GM12891 (cell line): ENCODE results near the gene UNC79.

Experiments used
- DNase-seq: peaks from one replicate; pipeline ENCODE4 v3.0.0; 2011; ENCODE audit warnings: low spot score; ENCODE audit not compliant: insufficient read length
- FAIRE-seq: peaks from 2 replicates; lab custom pipeline; 2011; peaks lifted over from hg19 to GRCh38; lab: Jason Lieb, UNC
- PAX5 ChIP-seq: IDR thresholded peaks from 2 replicates; pipeline ENCODE4 v1.6.1; 2011; ENCODE audit warnings: low read length, moderate library complexity, mild to moderate bottlenecking; ENCODE audit not compliant: insufficient read depth, severe bottlenecking
- POLR2A ChIP-seq: IDR thresholded peaks from 2 replicates; pipeline ENCODE4 v1.6.1; 2011; ENCODE audit warnings: low read depth, low read length, control low read depth
- POLR2AphosphoS5 ChIP-seq: IDR thresholded peaks from 2 replicates; pipeline ENCODE4 v1.6.1; 2011; ENCODE audit warnings: low read depth, low read length, control low read depth
- POU2F2 ChIP-seq: IDR thresholded peaks from 2 replicates; pipeline ENCODE4 v1.6.1; 2011; ENCODE audit warnings: low read depth, mild to moderate bottlenecking, control low read depth, low read length, moderate library complexity
- SPI1 ChIP-seq: IDR thresholded peaks from 2 replicates; pipeline ENCODE4 v1.6.1; 2011; ENCODE audit warnings: low read depth, low read length, control low read depth
- TAF1 ChIP-seq: IDR thresholded peaks from 2 replicates; pipeline ENCODE4 v1.6.1; 2011; ENCODE audit warnings: low read depth, low read length, control low read depth

The UNC79 gene

GRCh38 chr14:93643676-93644075 lies 212.9 kb downstream of the UNC79 start:
- FAIRE-seq: no peak
- no peak for DNase-seq
- TF ChIP-seq POLR2AphosphoS5: no peak
- TF ChIP-seq SPI1: no peak
- no peak for TF ChIP-seq TAF1
- no peak for TF ChIP-seq PAX5
- TF ChIP-seq POLR2A: no peak
- no peak for TF ChIP-seq POU2F2

GRCh38 chr14:93645200-93645599 lies 214.5 kb downstream of the UNC79 start:
- TF ChIP-seq PAX5 (no peak), SPI1 (no peak), POLR2AphosphoS5 (no peak), POU2F2 (no peak), POLR2A (no peak), TAF1 (no peak)
- DNase-seq (no peak), FAIRE-seq (no peak)

GRCh38 chr14:93648440-93649168 lies 217.9 kb downstream of the UNC79 start:
- DNase-seq (no peak), FAIRE-seq (no peak)
- no peak for TF ChIP-seq PAX5
- TF ChIP-seq POLR2AphosphoS5: no peak
- TF ChIP-seq TAF1: no peak
- TF ChIP-seq SPI1: no peak
- no peak for TF ChIP-seq POU2F2
- TF ChIP-seq POLR2A: no peak

GRCh38 chr14:93654599-93654998 lies 223.9 kb downstream of the UNC79 start:
- FAIRE-seq (no peak), DNase-seq (no peak)

GRCh38 chr14:93655078-93655750 lies 224.5 kb downstream of the UNC79 start:
- TF ChIP-seq POLR2A (no peak), TAF1 (no peak), PAX5 (no peak), SPI1 (no peak), POLR2AphosphoS5 (no peak), POU2F2 (no peak)
- FAIRE-seq: peak; percentile 64
- no peak for DNase-seq

More at GRCh38 chr14:93654599-93654998, 223.9 kb downstream of the UNC79 start:
- TF ChIP-seq POLR2AphosphoS5 (no peak), PAX5 (no peak)

GRCh38 chr14:93657875-93658274 lies 227.1 kb downstream of the UNC79 start:
- FAIRE-seq: no peak
- no peak for DNase-seq

GRCh38 chr14:93663317-93663716 lies 232.6 kb downstream of the UNC79 start:
- TF ChIP-seq POLR2A: no peak
- no peak for TF ChIP-seq POU2F2
- TF ChIP-seq TAF1: no peak
- TF ChIP-seq SPI1: no peak
- TF ChIP-seq PAX5: no peak
- no peak for TF ChIP-seq POLR2AphosphoS5
- DNase-seq: no peak
- FAIRE-seq: no peak

More at GRCh38 chr14:93657875-93658274, 227.1 kb downstream of the UNC79 start:
- no peak for TF ChIP-seq PAX5
- no peak for TF ChIP-seq POLR2A
- TF ChIP-seq POLR2AphosphoS5: no peak
- no peak for TF ChIP-seq POU2F2
- no peak for TF ChIP-seq SPI1
- TF ChIP-seq TAF1: no peak

GRCh38 chr14:93665169-93665568 lies 234.4 kb downstream of the UNC79 start:
- TF ChIP-seq POLR2A: no peak
- no peak for TF ChIP-seq POLR2AphosphoS5
- no peak for TF ChIP-seq SPI1
- TF ChIP-seq PAX5: no peak
- TF ChIP-seq POU2F2: no peak
- TF ChIP-seq TAF1: no peak
- no peak for FAIRE-seq
- DNase-seq: no peak

- TF ChIP-seq POLR2AphosphoS5: no peak
- no peak for TF ChIP-seq POLR2A
- no peak for TF ChIP-seq TAF1
- TF ChIP-seq PAX5: no peak
- no peak for TF ChIP-seq SPI1
- no peak for TF ChIP-seq POU2F2
- FAIRE-seq (no peak), DNase-seq (no peak)
Observed at GRCh38 chr14:93669632-93670031, 238.9 kb downstream of the UNC79 start.

GRCh38 chr14:93674343-93674742 lies 243.6 kb downstream of the UNC79 start:
- FAIRE-seq (no peak), DNase-seq (no peak)
- TF ChIP-seq TAF1 (no peak), POU2F2 (no peak), POLR2AphosphoS5 (no peak), SPI1 (no peak), PAX5 (no peak), POLR2A (no peak)
